ENCODE data around the gene RNLS.
"Not testable (repeated sequence)": the region's sequence is repeated elsewhere in the genome, so short reads cannot be mapped to it uniquely, and the experiment has no call there.

The RNLS gene

GRCh38 chr10:88318803-88319202 is 264.3 kb downstream of the RNLS start:
- H3K27me3 ChIP-seq (replicated peaks; ENCODE audit: control insufficient read depth, insufficient read depth, low read length, poor library complexity, severe bottlenecking) = no peaks in the 10 kb centered on the region
- DNase-seq = no peak
- H3K27ac ChIP-seq (ENCODE audit: insufficient read depth, low read length, poor library complexity, severe bottlenecking) = no peak overlapping the region
- no peak overlapping the region for H3K4me3 ChIP-seq (ENCODE audit: insufficient read depth, low read depth, low read length, poor library complexity, severe bottlenecking)
- H3K4me1 ChIP-seq (ENCODE audit: control insufficient read depth, insufficient read depth, low read length, poor library complexity, severe bottlenecking) = no peaks in the 10 kb centered on the region
- no peaks in the 10 kb centered on the region for H3K36me3 ChIP-seq (ENCODE audit: control insufficient read depth, insufficient read depth, low read length)
- H3K9me3 ChIP-seq (ENCODE audit: control insufficient read depth, low read length) = peaks cover 4% of the 10 kb centered on the region

- Histone ChIP-seq H3K27me3 (replicated peaks; ENCODE audit: control insufficient read depth, insufficient read depth, low read length, poor library complexity, severe bottlenecking) (no peaks in the 10 kb centered on the region), H3K9me3 (ENCODE audit: control insufficient read depth, low read length) (peaks cover 4% of the 10 kb centered on the region), H3K4me1 (ENCODE audit: control insufficient read depth, insufficient read depth, low read length, poor library complexity, severe bottlenecking) (no peaks in the 10 kb centered on the region), H3K27ac (ENCODE audit: insufficient read depth, low read length, poor library complexity, severe bottlenecking) (no peak overlapping the region), H3K36me3 (ENCODE audit: control insufficient read depth, insufficient read depth, low read length) (no peaks in the 10 kb centered on the region), H3K4me3 (ENCODE audit: insufficient read depth, low read depth, low read length, poor library complexity, severe bottlenecking) (no peak overlapping the region)
- no peak for DNase-seq
These were observed 266.0 kb downstream of the RNLS start for GRCh38 chr10:88317099-88317498.

- Histone ChIP-seq H3K27ac (ENCODE audit: insufficient read depth, low read length, poor library complexity, severe bottlenecking) (no peak overlapping the region), H3K9me3 (ENCODE audit: control insufficient read depth, low read length) (peaks cover 4% of the 10 kb centered on the region), H3K4me1 (ENCODE audit: control insufficient read depth, insufficient read depth, low read length, poor library complexity, severe bottlenecking) (no peaks in the 10 kb centered on the region), H3K27me3 (replicated peaks; ENCODE audit: control insufficient read depth, insufficient read depth, low read length, poor library complexity, severe bottlenecking) (no peaks in the 10 kb centered on the region), H3K4me3 (ENCODE audit: insufficient read depth, low read depth, low read length, poor library complexity, severe bottlenecking) (no peak overlapping the region), H3K36me3 (ENCODE audit: control insufficient read depth, insufficient read depth, low read length) (no peaks in the 10 kb centered on the region)
- no peak for DNase-seq
These were observed 266.7 kb downstream of the RNLS start for GRCh38 chr10:88316292-88316861.

- Histone ChIP-seq H3K27ac (ENCODE audit: insufficient read depth, low read length, poor library complexity, severe bottlenecking) (no peak overlapping the region), H3K36me3 (ENCODE audit: control insufficient read depth, insufficient read depth, low read length) (no peaks in the 10 kb centered on the region), H3K4me1 (ENCODE audit: control insufficient read depth, insufficient read depth, low read length, poor library complexity, severe bottlenecking) (no peaks in the 10 kb centered on the region), H3K27me3 (replicated peaks; ENCODE audit: control insufficient read depth, insufficient read depth, low read length, poor library complexity, severe bottlenecking) (no peaks in the 10 kb centered on the region), H3K4me3 (ENCODE audit: insufficient read depth, low read depth, low read length, poor library complexity, severe bottlenecking) (no peak overlapping the region), H3K9me3 (ENCODE audit: control insufficient read depth, low read length) (peaks cover 4% of the 10 kb centered on the region)
- no peak for DNase-seq
These were observed 267.4 kb downstream of the RNLS start for GRCh38 chr10:88315755-88316154.

GRCh38 chr10:88314362-88314761 is 268.8 kb downstream of the RNLS start:
- H3K9me3 ChIP-seq (ENCODE audit: control insufficient read depth, low read length) = peaks cover 4% of the 10 kb centered on the region
- no peaks in the 10 kb centered on the region for H3K4me1 ChIP-seq (ENCODE audit: control insufficient read depth, insufficient read depth, low read length, poor library complexity, severe bottlenecking)
- no peak overlapping the region for H3K4me3 ChIP-seq (ENCODE audit: insufficient read depth, low read depth, low read length, poor library complexity, severe bottlenecking)
- DNase-seq = no peak
- no peaks in the 10 kb centered on the region for H3K36me3 ChIP-seq (ENCODE audit: control insufficient read depth, insufficient read depth, low read length)
- no peak overlapping the region for H3K27ac ChIP-seq (ENCODE audit: insufficient read depth, low read length, poor library complexity, severe bottlenecking)
- H3K27me3 ChIP-seq (replicated peaks; ENCODE audit: control insufficient read depth, insufficient read depth, low read length, poor library complexity, severe bottlenecking) = no peaks in the 10 kb centered on the region

- Histone ChIP-seq H3K27me3 (replicated peaks; ENCODE audit: control insufficient read depth, insufficient read depth, low read length, poor library complexity, severe bottlenecking) (no peaks in the 10 kb centered on the region), H3K36me3 (ENCODE audit: control insufficient read depth, insufficient read depth, low read length) (no peaks in the 10 kb centered on the region), H3K4me1 (ENCODE audit: control insufficient read depth, insufficient read depth, low read length, poor library complexity, severe bottlenecking) (no peaks in the 10 kb centered on the region), H3K9me3 (ENCODE audit: control insufficient read depth, low read length) (peaks cover 2% of the 10 kb centered on the region), H3K27ac (ENCODE audit: insufficient read depth, low read length, poor library complexity, severe bottlenecking) (no peak overlapping the region), H3K4me3 (ENCODE audit: insufficient read depth, low read depth, low read length, poor library complexity, severe bottlenecking) (no peak overlapping the region)
- DNase-seq = no peak
These were observed 269.2 kb downstream of the RNLS start for GRCh38 chr10:88313878-88314277.

- H3K4me3 ChIP-seq (ENCODE audit: insufficient read depth, low read depth, low read length, poor library complexity, severe bottlenecking) = no peak overlapping the region
- H3K4me1 ChIP-seq (ENCODE audit: control insufficient read depth, insufficient read depth, low read length, poor library complexity, severe bottlenecking) = no peaks in the 10 kb centered on the region
- no peaks in the 10 kb centered on the region for H3K27me3 ChIP-seq (replicated peaks; ENCODE audit: control insufficient read depth, insufficient read depth, low read length, poor library complexity, severe bottlenecking)
- H3K27ac ChIP-seq (ENCODE audit: insufficient read depth, low read length, poor library complexity, severe bottlenecking) = no peak overlapping the region
- no peak for DNase-seq
- no peaks in the 10 kb centered on the region for H3K36me3 ChIP-seq (ENCODE audit: control insufficient read depth, insufficient read depth, low read length)
- no peaks in the 10 kb centered on the region for H3K9me3 ChIP-seq (ENCODE audit: control insufficient read depth, low read length)
These were observed 270.3 kb downstream of the RNLS start for GRCh38 chr10:88312855-88313254.

- Histone ChIP-seq H3K36me3 (ENCODE audit: control insufficient read depth, insufficient read depth, low read length) (no peaks in the 10 kb centered on the region), H3K9me3 (ENCODE audit: control insufficient read depth, low read length) (no peaks in the 10 kb centered on the region), H3K4me3 (ENCODE audit: insufficient read depth, low read depth, low read length, poor library complexity, severe bottlenecking) (no peak overlapping the region), H3K27me3 (replicated peaks; ENCODE audit: control insufficient read depth, insufficient read depth, low read length, poor library complexity, severe bottlenecking) (no peaks in the 10 kb centered on the region), H3K4me1 (ENCODE audit: control insufficient read depth, insufficient read depth, low read length, poor library complexity, severe bottlenecking) (no peaks in the 10 kb centered on the region), H3K27ac (ENCODE audit: insufficient read depth, low read length, poor library complexity, severe bottlenecking) (no peak overlapping the region)
- DNase-seq = no peak
These were observed 271.9 kb downstream of the RNLS start for GRCh38 chr10:88311264-88311663.

- Histone ChIP-seq H3K27ac (ENCODE audit: insufficient read depth, low read length, poor library complexity, severe bottlenecking) (no peak overlapping the region), H3K27me3 (replicated peaks; ENCODE audit: control insufficient read depth, insufficient read depth, low read length, poor library complexity, severe bottlenecking) (no peaks in the 10 kb centered on the region), H3K4me3 (ENCODE audit: insufficient read depth, low read depth, low read length, poor library complexity, severe bottlenecking) (no peak overlapping the region), H3K36me3 (ENCODE audit: control insufficient read depth, insufficient read depth, low read length) (no peaks in the 10 kb centered on the region), H3K9me3 (ENCODE audit: control insufficient read depth, low read length) (no peaks in the 10 kb centered on the region), H3K4me1 (ENCODE audit: control insufficient read depth, insufficient read depth, low read length, poor library complexity, severe bottlenecking) (no peaks in the 10 kb centered on the region)
- no peak for DNase-seq
These were observed 273.8 kb downstream of the RNLS start for GRCh38 chr10:88309365-88309764.

GRCh38 chr10:88308361-88308760 is 274.8 kb downstream of the RNLS start:
- H3K27ac ChIP-seq (ENCODE audit: insufficient read depth, low read length, poor library complexity, severe bottlenecking); DNase-seq; H3K36me3 ChIP-seq (ENCODE audit: control insufficient read depth, insufficient read depth, low read length); H3K4me3 ChIP-seq (ENCODE audit: insufficient read depth, low read depth, low read length, poor library complexity, severe bottlenecking); H3K9me3 ChIP-seq (ENCODE audit: control insufficient read depth, low read length); H3K27me3 ChIP-seq (replicated peaks; ENCODE audit: control insufficient read depth, insufficient read depth, low read length, poor library complexity, severe bottlenecking); H3K4me1 ChIP-seq (ENCODE audit: control insufficient read depth, insufficient read depth, low read length, poor library complexity, severe bottlenecking): not testable (repeated sequence)

All from effector memory CD4-positive, alpha-beta T cell (primary cell).